Upper lobe of left lung (tissue), 6 donors: Measurements from ENCODE around the gene PKMYT1. TPM values are rescaled to one million over a fixed set of nuclear protein-coding genes. Genes with fewer than 3 reads are reported as not detected.

ENCODE experiments used
- ATAC-seq, 2 donors: fragments of 200-7000 bp; cut with Tn5 transposase; one replicate each; pipeline ENCODE4 v1.9.1; 2022; ENCODE audit warnings: mild to moderate bottlenecking in 2 of 2, moderate library complexity in 2 of 2; ENCODE audit not compliant: low FRiP score in 2 of 2
- DNase-seq, 2 donors: peaks; one replicate each; pipeline ENCODE4 v3.0.0-alpha.2; 2019 to 2020
- H3K27ac ChIP-seq, 4 donors: fragments of 200-600 bp; sonication (generic); one replicate each; pipeline ENCODE4 v1.5.1; 2016 to 2019
- H3K27me3 ChIP-seq, 4 donors: fragments of 200-600 bp; sonication (generic); one replicate each; pipeline ENCODE4 v1.5.1; 2017 to 2019
- H3K36me3 ChIP-seq, 4 donors: fragments of 200-600 bp; sonication (generic); one replicate each; pipeline ENCODE4 v1.5.1; 2016 to 2019
- H3K4me1 ChIP-seq, 4 donors: fragments of 200-600 bp; sonication (generic); one replicate each; pipeline ENCODE4 v1.5.1; 2018 to 2019
- H3K4me3 ChIP-seq, 4 donors: fragments of 200-600 bp; sonication (generic); one replicate each; pipeline ENCODE4 v1.5.1; 2017 to 2019; ENCODE audit warnings: mild to moderate bottlenecking in 2 of 4, moderate library complexity in 1 of 4
- H3K9me3 ChIP-seq, 4 donors: fragments of 200-600 bp; sonication (generic); one replicate each; pipeline ENCODE4 v1.5.1; 2018 to 2019
- CTCF ChIP-seq, 6 experiments: fragments of 450-650 bp in 4 of 6; fragments of 200-600 bp in 2 of 6; sonication (generic) in 2 of 6; IDR thresholded peaks; one replicate each; pipeline ENCODE4 v1.5.1; 2016 to 2019; ENCODE audit warnings: antibody characterized with exemption in 6 of 6
- EP300 ChIP-seq, 4 donors: sonication (generic); formaldehyde crosslinking; IDR thresholded peaks; one replicate each; pipeline ENCODE4 v1.5.1; 2017; ENCODE audit warnings: antibody characterized with exemption in 4 of 4, control low read depth in 2 of 4
- POLR2A ChIP-seq, 4 donors: fragments of 450-650 bp; IDR thresholded peaks; one replicate each; pipeline ENCODE4 v1.5.1; 2016 to 2017; ENCODE audit warnings: antibody characterized with exemption in 4 of 4, mild to moderate bottlenecking in 2 of 4
- POLR2AphosphoS5 ChIP-seq, 2 donors: sonication (generic); formaldehyde crosslinking; IDR thresholded peaks; one replicate each; pipeline ENCODE4 v1.5.1; 2017; ENCODE audit warnings: antibody characterized with exemption in 2 of 2
- WGBS, 2 donors: methylation state at CpG; one replicate each; pipeline ENCODE4 v1.1.5; 2017 to 2018; 5-methylcytosine and 5-hydroxymethylcytosine counted together
- total RNA-seq, 6 donors: library from RNA; depleted of rRNA in 4 of 6; stranded (reverse); fragments of >200 nt in 4 of 6; gene quantifications; one replicate each; pipeline versions ENCODE4 v1.1.0 to v1.2.1, GENCODE V29; 2016 to 2021
- donor health status: DM: no; HTN: no; CAD: no; lungs with moderate emphysema.
- donor health status: DM: no; HTN: yes; CAD: no; lungs with severe emphysema.

The PKMYT1 gene
- total RNA-seq, 6 donors from 2014 or later: 0.39 to 19.1 (median 5.4) TPM

- WGBS, 2 donors: 86% methylated on average over 5 of the region's 9 CpGs; no CpG with 5 or more reads in 1 of the 2 donors
- ATAC-seq (no peak), DNase-seq (peak in 1 of 2 donors; percentile 50)
- Histone ChIP-seq H3K27ac (no peak overlapping the region), H3K4me1 (peaks cover 4 to 19% (median 12%) of the 10 kb centered on the region in 4 donors), H3K9me3 (no peaks in the 10 kb centered on the region), H3K27me3 (no peaks in the 10 kb centered on the region), H3K36me3 (no peaks in the 10 kb centered on the region), H3K4me3 (no peak overlapping the region)
- no peak for TF ChIP-seq CTCF (IDR thresholded peaks at IDR 0.05)
- TF ChIP-seq POLR2A (IDR thresholded peaks at IDR 0.05): no peak
- no peak for TF ChIP-seq EP300 (IDR thresholded peaks at IDR 0.05)
- no peak for TF ChIP-seq POLR2AphosphoS5 (IDR thresholded peaks at IDR 0.05)
Observed at GRCh38 chr16:2987286-2987685, 7.0 kb upstream of the PKMYT1 start.

GRCh38 chr16:2986623-2987188 is 6.5 kb upstream of the PKMYT1 start:
- TF ChIP-seq EP300 (IDR thresholded peaks at IDR 0.05) (no peak), POLR2AphosphoS5 (IDR thresholded peaks at IDR 0.05) (no peak), CTCF (IDR thresholded peaks at IDR 0.05) (no peak), POLR2A (IDR thresholded peaks at IDR 0.05) (no peak)
- WGBS, 2 donors: 83 to 90% methylated on average over 7 to 15 of the region's 17 CpGs
- Histone ChIP-seq H3K4me3 (no peak overlapping the region), H3K9me3 (no peaks in the 10 kb centered on the region), H3K27me3 (no peaks in the 10 kb centered on the region), H3K27ac (no peak overlapping the region), H3K36me3 (no peaks in the 10 kb centered on the region), H3K4me1 (peaks cover 4 to 19% (median 12%) of the 10 kb centered on the region in 4 donors)
- DNase-seq: peak in 1 of 2 donors; percentile 70
- ATAC-seq: no peak

- H3K4me3 ChIP-seq: no peak overlapping the region
- no peaks in the 10 kb centered on the region for H3K36me3 ChIP-seq
- no peaks in the 10 kb centered on the region for H3K9me3 ChIP-seq
- 83 to 85% methylated on average over 7 to 11 of the region's 15 CpGs for WGBS, 2 donors
- peak in 1 of 2 donors; percentile 68 for DNase-seq
- H3K27ac ChIP-seq: no peak overlapping the region
- ATAC-seq: peak in 1 of 2 donors; percentile 1
- no peaks in the 10 kb centered on the region for H3K27me3 ChIP-seq
- H3K4me1 ChIP-seq: peaks cover 8 to 23% (median 16%) of the 10 kb centered on the region in 4 donors
- TF ChIP-seq EP300 (IDR thresholded peaks at IDR 0.05) (no peak), CTCF (IDR thresholded peaks at IDR 0.05) (no peak)
Observed at GRCh38 chr16:2985893-2986355, 5.7 kb upstream of the PKMYT1 start.

- Histone ChIP-seq H3K4me3 (no peak overlapping the region), H3K4me1 (peaks cover 11 to 26% (median 19%) of the 10 kb centered on the region in 4 donors), H3K36me3 (no peaks in the 10 kb centered on the region), H3K27me3 (no peaks in the 10 kb centered on the region), H3K9me3 (no peaks in the 10 kb centered on the region), H3K27ac (no peak overlapping the region)
- DNase-seq (peak in 1 of 2 donors; percentile 92), ATAC-seq (no peak)
- WGBS, 2 donors: 92% methylated on average over 7 of the region's 9 CpGs; no CpG with 5 or more reads in 1 of the 2 donors
- TF ChIP-seq EP300 (IDR thresholded peaks at IDR 0.05): no peak
- TF ChIP-seq POLR2A (IDR thresholded peaks at IDR 0.05): no peak
- TF ChIP-seq POLR2AphosphoS5 (IDR thresholded peaks at IDR 0.05): no peak
- no peak for TF ChIP-seq CTCF (IDR thresholded peaks at IDR 0.05)
Observed at GRCh38 chr16:2985462-2985861, 5.2 kb upstream of the PKMYT1 start.

GRCh38 chr16:2983706-2984136 is 3.5 kb upstream of the PKMYT1 start:
- DNase-seq (peak; percentile 88 to 97), ATAC-seq (peak; percentile 81 to 87)
- peaks cover 17 to 36% (median 27%) of the 10 kb centered on the region in 4 donors for H3K4me1 ChIP-seq
- no peak overlapping the region for H3K27ac ChIP-seq
- H3K27me3 ChIP-seq: no peaks in the 10 kb centered on the region
- H3K36me3 ChIP-seq: no peaks in the 10 kb centered on the region
- peak overlapping the region in 2 of 4 donors; percentile 25 to 27 for H3K4me3 ChIP-seq
- H3K9me3 ChIP-seq: no peaks in the 10 kb centered on the region
- 21% methylated on average over 15 to 18 of the region's 42 CpGs for WGBS, 2 donors
- TF ChIP-seq CTCF (IDR thresholded peaks at IDR 0.05): peak; percentile 94 to 98 (median 95)
- TF ChIP-seq POLR2AphosphoS5 (IDR thresholded peaks at IDR 0.05): no peak
